NOMO-1 (cell line): ENCODE results near the gene RBFOX1.

Source experiments
- DNase-seq, 2 experiments: peaks; one replicate each; lab custom pipeline; 2025; ENCODE audit not compliant: unreplicated experiment in 2 of 2; lab: John Stamatoyannopoulos, UW

RBFOX1 gene

GRCh38 chr16:7581175-7581574, 248.5 kb downstream of the RBFOX1 start:
- DNase-seq, result no peak

DNA sequence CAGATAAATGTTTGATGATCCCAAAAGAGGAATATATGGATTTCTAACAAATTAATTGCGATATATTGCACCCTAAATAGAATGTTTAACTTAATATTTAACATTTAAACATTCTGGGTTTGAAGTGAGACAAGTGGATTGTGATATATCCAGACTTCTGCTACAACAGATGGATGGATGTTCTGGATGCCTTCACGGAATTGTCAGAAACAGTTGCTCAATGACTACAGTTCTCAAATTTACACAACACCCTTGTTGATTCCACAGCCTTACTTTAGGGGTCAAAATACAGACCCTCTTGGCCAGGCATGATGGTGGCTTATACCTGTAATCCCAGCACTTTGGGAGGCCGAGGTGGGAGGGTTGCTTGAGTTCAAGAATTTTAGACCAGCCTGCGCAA, 250.8 kb downstream of the RBFOX1 start:
- no peak for DNase-seq

GRCh38 chr16:7584561-7584960, 251.9 kb downstream of the RBFOX1 start:
- DNase-seq, result no peak

GRCh38 chr16:7585705-7586104, 253.1 kb downstream of the RBFOX1 start:
- no peak for DNase-seq

DNA sequence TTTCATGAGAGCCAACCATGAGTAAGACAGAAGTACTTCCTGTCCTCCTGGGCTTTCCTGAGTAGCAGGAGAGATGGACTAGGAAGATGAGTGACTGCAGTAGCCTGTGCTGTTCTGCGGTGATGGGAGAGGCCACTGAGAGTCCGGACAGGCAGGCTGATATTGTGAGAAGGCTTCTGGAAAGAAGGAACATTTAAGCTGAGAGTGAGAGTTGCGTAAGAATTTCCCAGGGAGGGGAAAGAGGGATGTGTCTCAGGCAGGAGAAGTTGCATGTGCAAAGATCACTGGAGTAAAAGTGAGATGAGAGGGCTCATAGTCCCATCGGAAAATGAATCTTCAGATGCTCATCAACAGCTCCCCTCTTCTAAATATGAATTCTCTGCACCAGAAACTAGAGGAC, 258.3 kb downstream of the RBFOX1 start:
- no peak for DNase-seq

DNA sequence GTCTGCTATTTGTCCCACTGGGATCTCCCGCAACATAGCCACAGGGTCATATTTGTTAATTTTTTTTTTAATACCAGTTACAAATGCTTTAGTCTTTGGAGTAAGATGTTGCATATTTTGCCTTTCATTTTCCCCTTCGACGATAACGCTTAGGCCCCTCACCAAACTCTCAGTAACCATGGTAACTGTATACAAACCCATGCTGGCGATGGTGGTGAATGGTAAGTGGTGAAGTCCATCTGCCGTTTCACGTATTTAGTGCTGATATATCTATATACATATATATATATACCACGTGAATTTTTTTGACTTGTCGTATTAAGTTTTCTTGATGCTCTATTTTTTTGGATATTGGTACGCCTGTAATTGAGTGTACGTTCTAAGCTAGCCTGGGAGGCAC, 263.7 kb downstream of the RBFOX1 start:
- DNase-seq, result no peak

GRCh38 chr16:7597677-7598076, 265.0 kb downstream of the RBFOX1 start:
- DNase-seq, result no peak

GRCh38 chr16:7601100-7601499, 268.5 kb downstream of the RBFOX1 start:
- DNase-seq, result no peak

GRCh38 chr16:7602291-7602950, 269.8 kb downstream of the RBFOX1 start:
- DNase-seq, result no peak

- DNase-seq, result no peak
Measured at GRCh38 chr16:7605812-7606211, 273.2 kb downstream of the RBFOX1 start.

- DNase-seq, result no peak
Measured at GRCh38 chr16:7612671-7613070, 280.0 kb downstream of the RBFOX1 start.

DNA sequence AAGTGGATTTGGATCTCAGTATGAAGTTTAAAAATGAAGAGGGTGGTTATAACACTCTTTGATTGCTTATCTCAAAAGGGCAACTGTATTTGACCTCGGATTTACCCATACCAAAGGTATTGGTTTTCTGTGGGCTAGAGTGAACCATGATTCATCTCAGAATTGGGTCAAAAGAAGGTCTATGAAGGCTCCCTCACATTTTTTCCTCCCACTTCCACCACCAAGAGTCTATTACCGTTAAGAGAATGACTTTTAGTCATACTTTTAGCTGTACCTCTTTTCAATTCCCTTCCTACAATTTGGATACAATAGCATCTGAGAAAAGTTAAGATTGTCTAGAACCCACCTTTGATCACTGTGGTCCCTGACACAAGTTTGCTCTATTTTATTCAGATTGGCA, 280.9 kb downstream of the RBFOX1 start:
- no peak for DNase-seq

- DNase-seq, result no peak
Measured at GRCh38 chr16:7614021-7614795, 281.6 kb downstream of the RBFOX1 start.

DNA sequence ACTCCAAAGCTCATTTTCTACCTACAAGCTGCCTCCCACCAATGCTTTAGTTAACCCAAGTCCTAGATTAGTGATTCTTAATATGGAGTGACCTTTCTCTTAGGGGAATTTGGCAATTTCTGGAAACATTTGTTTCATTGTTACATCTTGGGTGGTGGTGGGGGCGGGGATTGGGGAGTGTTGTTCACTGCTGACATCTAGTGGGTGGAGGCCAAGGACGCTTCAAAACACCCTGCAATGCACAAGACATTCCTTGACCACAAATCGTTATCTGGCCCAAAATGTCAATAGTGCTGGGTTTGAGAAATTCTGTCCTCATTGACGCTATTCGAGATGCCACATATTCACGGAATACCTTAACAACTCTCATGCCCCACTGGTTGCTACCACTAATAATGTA, 282.9 kb downstream of the RBFOX1 start:
- DNase-seq, result no peak

GRCh38 chr16:7624871-7625766, 292.5 kb downstream of the RBFOX1 start:
- DNase-seq, result no peak

GRCh38 chr16:7628981-7629380, 296.3 kb downstream of the RBFOX1 start:
- DNase-seq, result no peak

DNA sequence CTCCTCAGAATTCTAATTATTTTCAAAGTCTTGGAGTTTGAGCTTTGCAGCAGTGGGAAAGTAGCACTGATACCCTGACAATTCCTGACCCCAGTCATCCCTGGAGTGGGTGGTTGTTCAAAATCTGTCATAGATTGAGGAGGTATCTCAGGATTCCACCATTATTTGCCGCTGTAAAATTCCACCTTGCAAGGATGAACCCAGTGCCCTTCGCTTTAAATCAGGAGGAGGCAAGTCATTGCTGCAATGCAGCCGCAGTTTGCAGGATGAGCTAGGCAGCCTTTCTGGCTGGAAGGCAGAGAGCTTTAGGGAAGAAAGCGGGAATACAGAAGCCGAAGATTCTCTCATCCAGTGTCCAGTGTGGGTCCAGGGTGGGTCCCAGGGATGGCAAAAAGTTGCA, 296.9 kb downstream of the RBFOX1 start:
- DNase-seq, result no peak

- no peak for DNase-seq
Measured at GRCh38 chr16:7637446-7637845, 304.8 kb downstream of the RBFOX1 start.

- DNase-seq, result no peak
Measured at GRCh38 chr16:7638306-7638705, 305.7 kb downstream of the RBFOX1 start.

- no peak for DNase-seq
Measured at GRCh38 chr16:7640334-7640733, 307.7 kb downstream of the RBFOX1 start.

DNA sequence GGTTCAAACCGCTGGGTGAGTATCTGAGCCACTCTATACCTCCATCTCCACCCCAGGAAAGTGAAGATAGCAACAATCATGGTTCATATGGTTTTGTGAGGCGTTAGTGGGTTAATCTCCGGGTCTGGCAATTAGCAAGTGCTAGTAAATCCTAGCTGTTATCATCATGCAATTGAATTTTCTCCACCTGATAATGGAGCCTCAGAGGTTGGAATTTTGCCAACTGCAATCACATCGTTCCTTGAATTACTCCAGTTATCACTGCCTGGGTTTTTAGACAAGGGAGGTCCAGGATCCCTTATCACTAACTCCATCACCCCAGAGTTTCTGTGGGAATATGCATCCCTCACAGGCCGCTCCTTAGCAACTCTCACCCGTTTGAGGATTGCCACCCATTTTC, 311.5 kb downstream of the RBFOX1 start:
- DNase-seq, result no peak
